ENCODE results near the gene XYLT1.

Gene XYLT1

GRCh38 chr16:17289674-17290635, 180.8 kb downstream of the XYLT1 start:
- no peak for ATAC-seq
- TF ChIP-seq ARNTL (CRISPR knock-in tag; IDR thresholded peaks at IDR 0.05; ENCODE audit: borderline replicate concordance, low read depth) (no peak), PPARA (CRISPR knock-in tag; IDR thresholded peaks at IDR 0.05; ENCODE audit: borderline replicate concordance) (no peak), ZNF565 (CRISPR knock-in tag; conservative IDR thresholded peaks at IDR 0.05; ENCODE audit: low read depth) (no peak), CSDC2 (CRISPR knock-in tag; IDR thresholded peaks at IDR 0.05) (no peak), ZFP3 (CRISPR knock-in tag; IDR thresholded peaks at IDR 0.05) (no peak), PATZ1 (CRISPR knock-in tag; IDR thresholded peaks at IDR 0.05; ENCODE audit: borderline replicate concordance) (no peak)

- no peak for ATAC-seq
- no peak for TF ChIP-seq POU6F1 (CRISPR knock-in tag; IDR thresholded peaks at IDR 0.05; ENCODE audit: borderline replicate concordance, low read depth)
- TF ChIP-seq ZFP30 (CRISPR knock-in tag; IDR thresholded peaks at IDR 0.05), result no peak
- TF ChIP-seq ISL1 (CRISPR knock-in tag; IDR thresholded peaks at IDR 0.05), result no peak
- TF ChIP-seq RARB (CRISPR knock-in tag; IDR thresholded peaks at IDR 0.05), result no peak
- TF ChIP-seq PATZ1 (CRISPR knock-in tag; IDR thresholded peaks at IDR 0.05; ENCODE audit: borderline replicate concordance), result no peak
- TF ChIP-seq ESRRG (CRISPR knock-in tag; IDR thresholded peaks at IDR 0.05), result no peak
- TF ChIP-seq CSRNP3 (CRISPR knock-in tag; IDR thresholded peaks at IDR 0.05), result no peak
- no peak for TF ChIP-seq ZNF70 (CRISPR knock-in tag; IDR thresholded peaks at IDR 0.05)
- TF ChIP-seq BACH2 (CRISPR knock-in tag; IDR thresholded peaks at IDR 0.05; ENCODE audit: borderline replicate concordance), result no peak
- TF ChIP-seq TCF4 (CRISPR knock-in tag; IDR thresholded peaks at IDR 0.05; ENCODE audit: borderline replicate concordance), result no peak
- TF ChIP-seq CSDC2 (CRISPR knock-in tag; IDR thresholded peaks at IDR 0.05), result no peak
- TF ChIP-seq SNAI2 (CRISPR knock-in tag; IDR thresholded peaks at IDR 0.05), result no peak
- no peak for TF ChIP-seq TSHZ2 (CRISPR knock-in tag; IDR thresholded peaks at IDR 0.05)
- no peak for TF ChIP-seq ARNTL (CRISPR knock-in tag; IDR thresholded peaks at IDR 0.05; ENCODE audit: borderline replicate concordance, low read depth)
- no peak for TF ChIP-seq TOX (CRISPR knock-in tag; IDR thresholded peaks at IDR 0.05; ENCODE audit: borderline replicate concordance)
- TF ChIP-seq GLIS3 (CRISPR knock-in tag; IDR thresholded peaks at IDR 0.05), result no peak
- TF ChIP-seq ZNF565 (CRISPR knock-in tag; conservative IDR thresholded peaks at IDR 0.05; ENCODE audit: low read depth), result no peak
- TF ChIP-seq OSR1 (CRISPR knock-in tag; IDR thresholded peaks at IDR 0.05), result no peak
Measured at GRCh38 chr16:17289050-17289449, 181.7 kb downstream of the XYLT1 start.
